HepG2 (cell line): ENCODE measurements around the gene MTO1.

ENCODE experiments used
- AKNA ChIP-seq: sonication (generic); formaldehyde crosslinking; IDR thresholded peaks from 2 replicates; pipeline ENCODE4 v1.4.0; 2020; ENCODE audit warnings: missing genetic modification reagents, borderline replicate concordance
- ATF2 ChIP-seq: sonication (generic); formaldehyde crosslinking; IDR thresholded peaks from 2 replicates; pipeline ENCODE4 v1.4.0; 2020; ENCODE audit warnings: missing genetic modification reagents
- BHLHE40 ChIP-seq: IDR thresholded peaks from 2 replicates; pipeline ENCODE4 v1.6.1; 2011; ENCODE audit warnings: low read length, improper control_type of control experiment
- CTCF ChIP-seq: sonication (generic); formaldehyde crosslinking; IDR thresholded peaks from 2 replicates; pipeline ENCODE4 v1.5.0; 2020; ENCODE audit warnings: mild to moderate bottlenecking, missing genetic modification reagents, moderate library complexity
- FOSL1 ChIP-seq: sonication (generic); formaldehyde crosslinking; IDR thresholded peaks from 2 replicates; pipeline ENCODE4 v1.9.0; 2021; ENCODE audit warnings: missing genetic modification reagents, borderline replicate concordance
- HDAC2 ChIP-seq: sonication (generic); formaldehyde crosslinking; IDR thresholded peaks from 2 replicates; pipeline ENCODE4 v1.4.0; 2020; ENCODE audit warnings: missing genetic modification reagents
- MAX ChIP-seq: IDR thresholded peaks from 2 replicates; pipeline ENCODE4 v1.6.1; 2012; ENCODE audit warnings: inconsistent platforms
- MED13 ChIP-seq: sonication (generic); formaldehyde crosslinking; IDR thresholded peaks from 2 replicates; pipeline ENCODE4 v1.5.0; 2020; ENCODE audit warnings: missing genetic modification reagents
- MXD3 ChIP-seq: IDR thresholded peaks from 2 replicates; pipeline ENCODE4 v1.6.1; 2016; ENCODE audit warnings: mild to moderate bottlenecking, missing biosample characterization, missing genetic modification reagents
- NKX3-1 ChIP-seq: sonication (generic); formaldehyde crosslinking; IDR thresholded peaks from 2 replicates; pipeline ENCODE4 v1.5.0; 2020; ENCODE audit warnings: missing genetic modification reagents
- SSRP1 ChIP-seq: IDR thresholded peaks from 2 replicates; pipeline ENCODE4 v1.6.1; 2016; ENCODE audit warnings: control low read depth
- ZFAT ChIP-seq: sonication (generic); formaldehyde crosslinking; conservative IDR thresholded peaks from 2 replicates; pipeline ENCODE4 v1.8.1; 2023; ENCODE audit warnings: missing genetic modification reagents, inconsistent platforms
- ZNF17 ChIP-seq: sonication (generic); formaldehyde crosslinking; IDR thresholded peaks from 2 replicates; pipeline ENCODE4 v1.5.0; 2020; ENCODE audit warnings: mild to moderate bottlenecking, missing genetic modification reagents
- ZNF891 ChIP-seq: sonication (generic); formaldehyde crosslinking; IDR thresholded peaks from 2 replicates; pipeline ENCODE4 v1.5.0; 2020; ENCODE audit warnings: mild to moderate bottlenecking, missing genetic modification reagents

GRCh38 chr6:73481969-73482368, 20.4 kb downstream of the MTO1 start:
- no peak for TF ChIP-seq AKNA (CRISPR knock-in tag)
- TF ChIP-seq ZFAT: no peak
- no peak for TF ChIP-seq ATF2 (CRISPR knock-in tag)
- TF ChIP-seq MAX: no peak
- TF ChIP-seq SSRP1 (CRISPR knock-in tag): no peak
- TF ChIP-seq HDAC2 (CRISPR knock-in tag): no peak
- no peak for TF ChIP-seq CTCF (CRISPR knock-in tag)
- TF ChIP-seq ZNF891 (CRISPR knock-in tag): no peak
- TF ChIP-seq NKX3-1 (CRISPR knock-in tag): no peak
- no peak for TF ChIP-seq FOSL1 (CRISPR knock-in tag)
- no peak for TF ChIP-seq BHLHE40
- TF ChIP-seq MED13: no peak
- no peak for TF ChIP-seq MXD3 (CRISPR knock-in tag)
- no peak for TF ChIP-seq ZNF17 (CRISPR knock-in tag)
